Kidney (tissue), 22 donors: ENCODE results near the gene SLC35F6. TPM values are rescaled to one million over a fixed set of nuclear protein-coding genes. Genes with fewer than 3 reads are reported as not detected.

Experiments used
- DNase-seq, 5 donors: peaks; one replicate each; pipeline ENCODE4 v3.0.0-alpha.2; 2013 to 2020
- FAIRE-seq: peaks from 2 replicates; lab custom pipeline; 2012; peaks lifted over from hg19 to GRCh38; lab: Jason Lieb, UNC
- H3K27ac ChIP-seq, 2 donors: one replicate each; pipeline ENCODE4 v1.7.0; 2013; ENCODE audit warnings: low read depth in 2 of 2, low read length in 2 of 2, inconsistent platforms in 1 of 2
- H3K27me3 ChIP-seq: one replicate; pipeline ENCODE4 v1.7.1; 2013; ENCODE audit warnings: low read length, inconsistent platforms; ENCODE audit not compliant: control insufficient read depth, insufficient read depth
- H3K36me3 ChIP-seq, 3 donors: one replicate each; pipeline versions ENCODE4 v1.7.0 to v1.7.1; 2013; ENCODE audit warnings: low read length in 3 of 3, control low read depth in 1 of 3, inconsistent platforms in 1 of 3; ENCODE audit not compliant: insufficient read depth in 3 of 3, control insufficient read depth in 2 of 3
- H3K4me1 ChIP-seq, 3 donors: one replicate each; pipeline versions ENCODE4 v1.7.0 to v1.7.1; 2013; ENCODE audit warnings: low read length in 3 of 3, inconsistent platforms in 1 of 3, low read depth in 1 of 3; ENCODE audit not compliant: control insufficient read depth in 2 of 3, insufficient read depth in 2 of 3
- H3K4me3 ChIP-seq, 3 donors: one replicate each; pipeline versions ENCODE4 v1.7.0 to v1.8.1; 2013; ENCODE audit warnings: low read length in 3 of 3, control low read depth in 1 of 3, inconsistent platforms in 1 of 3
- H3K9ac ChIP-seq, 3 donors: one replicate each; pipeline versions ENCODE4 v1.7.0 to v1.7.1; 2013; ENCODE audit warnings: low read length in 3 of 3, control low read depth in 1 of 3, inconsistent platforms in 1 of 3
- H3K9me3 ChIP-seq, 3 donors: one replicate each; pipeline versions ENCODE4 v1.7.0 to v1.7.1; 2013; ENCODE audit warnings: low read length in 3 of 3, control low read depth in 1 of 3, inconsistent platforms in 1 of 3; ENCODE audit not compliant: control insufficient read depth in 2 of 3, insufficient read depth in 1 of 3
- intact Hi-C: fragments of 100-400 bp; cut with DNase I; formaldehyde crosslinking; loops from one replicate; pipeline ENCODE4 v1.11.1; 2022
- long read RNA-seq, 10 donors: library from polyadenylated mRNA in 1 of 10; unstranded in 1 of 10; transcript quantifications; one replicate each; pipeline ENCODE4 v2.0.0 and lab custom pipeline, GENCODE V29; 2021 to 2026
- polyA plus RNA-seq: library from polyadenylated mRNA; stranded (reverse); fragments of 350-450 nt; fragmentation: Illumina TruSeq; extraction: RNeasy Lipid Tissue Mini Kit (QIAGEN cat#74804); gene quantifications from one replicate; pipeline ENCODE4 v1.2.3, GENCODE V29; 2014; ENCODE audit warnings: low read depth, low replicate concordance; ENCODE audit not compliant: insufficient read depth
- total RNA-seq: library from RNA; stranded (reverse); fragmentation: NEBNext Ultra II Directional; extraction: Animal tissue kit (Norgen Biotek cat#: 25700); gene quantifications from one replicate; pipeline ENCODE4 v1.2.1, GENCODE V29; 2021
- TF ChIP-seq, protein P1 (sequence below): IDR thresholded peaks from 3 replicates; pipeline ENCODE4 v1.5.1; 2012; ENCODE audit warnings: mild to moderate bottlenecking, moderate library complexity, borderline replicate concordance; ENCODE audit not compliant: insufficient read depth; ENCODE audit errors: extremely low read depth
- donor health status: control.
- donor health status: control.
- donor health status: control.
- donor health status: control.
- donor health status: control.
- donor health status: DM: yes; HTN: yes; CAD: no.
- donor health status: Normal renal cell carcinoma (clear cell type).

Gene SLC35F6, protein sequence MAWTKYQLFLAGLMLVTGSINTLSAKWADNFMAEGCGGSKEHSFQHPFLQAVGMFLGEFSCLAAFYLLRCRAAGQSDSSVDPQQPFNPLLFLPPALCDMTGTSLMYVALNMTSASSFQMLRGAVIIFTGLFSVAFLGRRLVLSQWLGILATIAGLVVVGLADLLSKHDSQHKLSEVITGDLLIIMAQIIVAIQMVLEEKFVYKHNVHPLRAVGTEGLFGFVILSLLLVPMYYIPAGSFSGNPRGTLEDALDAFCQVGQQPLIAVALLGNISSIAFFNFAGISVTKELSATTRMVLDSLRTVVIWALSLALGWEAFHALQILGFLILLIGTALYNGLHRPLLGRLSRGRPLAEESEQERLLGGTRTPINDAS
- total RNA-seq: 63.7 TPM
- polyA plus RNA-seq: 43.1 TPM
- long read RNA-seq, donor 1, partial matches to known transcripts: 0 of 1 reads
- long read RNA-seq, donor 1, other reads (novel, unspliced or antisense): 0 of 1 reads
- long read RNA-seq, donor 2, transcript SLC35F6-201 (6 exons, 3,898 nt): major isoform, 6 of 8 reads
- long read RNA-seq, donor 2, partial matches to known transcripts: 0 of 8 reads
- long read RNA-seq, donor 2, other reads (novel, unspliced or antisense): 0 of 8 reads
- long read RNA-seq, donor 3, partial matches to known transcripts: 0 of 4 reads
- long read RNA-seq, donor 3, other reads (novel, unspliced or antisense): 0 of 4 reads
- long read RNA-seq, donor 4, partial matches to known transcripts: 0 of 3 reads
- long read RNA-seq, donor 4, other reads (novel, unspliced or antisense): 0 of 3 reads
- long read RNA-seq, donor 5, partial matches to known transcripts: 0 of 2 reads
- long read RNA-seq, donor 5, other reads (novel, unspliced or antisense): 0 of 2 reads
- long read RNA-seq, donor 6: 0 reads
- long read RNA-seq, donor 7, transcript SLC35F6-201 (6 exons, 3,898 nt): major isoform, 13 of 13 reads
- long read RNA-seq, donor 7, partial matches to known transcripts: 0 of 13 reads
- long read RNA-seq, donor 7, other reads (novel, unspliced or antisense): 0 of 13 reads
- long read RNA-seq, donor 8, partial matches to known transcripts: 0 of 7 reads
- long read RNA-seq, donor 8, other reads (novel, unspliced or antisense): 0 of 7 reads
- long read RNA-seq, donor 9, partial matches to known transcripts: 0 of 1 reads
- long read RNA-seq, donor 9, other reads (novel, unspliced or antisense): 0 of 1 reads
- long read RNA-seq, donor 10, transcript SLC35F6-201 (6 exons, 3,898 nt): major isoform, 5 of 5 reads
- long read RNA-seq, donor 10, partial matches to known transcripts: 0 of 5 reads
- long read RNA-seq, donor 10, other reads (novel, unspliced or antisense): 0 of 5 reads

DNA sequence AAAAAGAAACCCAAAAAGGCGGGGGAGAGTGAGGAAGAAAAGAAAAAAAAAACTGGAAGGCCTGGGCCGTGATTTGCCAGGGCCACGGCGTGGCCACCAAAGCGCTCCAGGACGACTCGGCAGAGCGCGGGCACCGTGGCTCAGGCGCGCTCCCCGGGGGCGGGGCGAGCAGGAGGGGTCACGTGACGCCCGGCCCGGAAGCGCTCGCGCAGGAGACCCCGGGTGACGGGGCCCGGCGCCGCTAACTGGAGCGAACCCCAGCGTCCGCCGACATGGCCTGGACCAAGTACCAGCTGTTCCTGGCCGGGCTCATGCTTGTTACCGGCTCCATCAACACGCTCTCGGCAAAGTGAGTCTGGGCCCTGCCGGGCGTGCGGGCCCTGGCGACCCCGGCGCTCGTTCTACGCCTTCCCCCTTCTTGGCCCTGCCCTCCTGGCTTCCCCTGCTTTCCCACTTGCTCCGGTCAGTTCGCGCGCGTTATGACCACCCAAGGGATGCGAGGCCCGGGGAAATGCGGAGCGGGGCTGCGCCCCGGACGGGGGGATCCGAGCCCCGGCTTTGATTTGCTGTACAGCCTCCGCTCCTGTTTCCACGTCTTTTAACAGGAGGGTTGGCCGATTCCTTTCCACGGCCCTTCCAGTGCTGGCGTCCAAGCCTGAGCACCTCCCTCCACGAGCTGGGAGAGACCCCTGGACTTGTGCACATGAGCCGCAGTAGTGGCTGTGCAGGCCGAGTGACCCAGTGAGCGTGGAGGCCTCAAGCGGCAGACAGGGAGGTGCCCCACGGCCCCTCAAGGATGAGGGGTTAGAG lies at the start of gene SLC35F6:
TSS of gene SLC35F6 (plus strand) at position 207 of the 810 bp plus-strand sequence. CDS start at position 273, 66 bp downstream.
- intact Hi-C loops: no loop called here
- FAIRE-seq (no peak), DNase-seq (peak; percentile 82 to 95 (median 89))
- H3K9me3 ChIP-seq: no peaks in the 10 kb centered on the region
- peaks cover 0 to 14% (median 5%) of the 10 kb centered on the region in 3 donors for H3K4me1 ChIP-seq
- TF ChIP-seq, protein P1, sequence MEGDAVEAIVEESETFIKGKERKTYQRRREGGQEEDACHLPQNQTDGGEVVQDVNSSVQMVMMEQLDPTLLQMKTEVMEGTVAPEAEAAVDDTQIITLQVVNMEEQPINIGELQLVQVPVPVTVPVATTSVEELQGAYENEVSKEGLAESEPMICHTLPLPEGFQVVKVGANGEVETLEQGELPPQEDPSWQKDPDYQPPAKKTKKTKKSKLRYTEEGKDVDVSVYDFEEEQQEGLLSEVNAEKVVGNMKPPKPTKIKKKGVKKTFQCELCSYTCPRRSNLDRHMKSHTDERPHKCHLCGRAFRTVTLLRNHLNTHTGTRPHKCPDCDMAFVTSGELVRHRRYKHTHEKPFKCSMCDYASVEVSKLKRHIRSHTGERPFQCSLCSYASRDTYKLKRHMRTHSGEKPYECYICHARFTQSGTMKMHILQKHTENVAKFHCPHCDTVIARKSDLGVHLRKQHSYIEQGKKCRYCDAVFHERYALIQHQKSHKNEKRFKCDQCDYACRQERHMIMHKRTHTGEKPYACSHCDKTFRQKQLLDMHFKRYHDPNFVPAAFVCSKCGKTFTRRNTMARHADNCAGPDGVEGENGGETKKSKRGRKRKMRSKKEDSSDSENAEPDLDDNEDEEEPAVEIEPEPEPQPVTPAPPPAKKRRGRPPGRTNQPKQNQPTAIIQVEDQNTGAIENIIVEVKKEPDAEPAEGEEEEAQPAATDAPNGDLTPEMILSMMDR: no peak
- H3K27me3 ChIP-seq: no peaks in the 10 kb centered on the region
- peak within 1 kb of the TSS; percentile 79 to 94 (median 87) for H3K4me3 ChIP-seq
- H3K27ac ChIP-seq: peak within 1 kb of the TSS; percentile 82 to 94
- no peaks in the 10 kb centered on the region for H3K36me3 ChIP-seq
- peak within 1 kb of the TSS; percentile 47 to 99 (median 99) for H3K9ac ChIP-seq

DNA sequence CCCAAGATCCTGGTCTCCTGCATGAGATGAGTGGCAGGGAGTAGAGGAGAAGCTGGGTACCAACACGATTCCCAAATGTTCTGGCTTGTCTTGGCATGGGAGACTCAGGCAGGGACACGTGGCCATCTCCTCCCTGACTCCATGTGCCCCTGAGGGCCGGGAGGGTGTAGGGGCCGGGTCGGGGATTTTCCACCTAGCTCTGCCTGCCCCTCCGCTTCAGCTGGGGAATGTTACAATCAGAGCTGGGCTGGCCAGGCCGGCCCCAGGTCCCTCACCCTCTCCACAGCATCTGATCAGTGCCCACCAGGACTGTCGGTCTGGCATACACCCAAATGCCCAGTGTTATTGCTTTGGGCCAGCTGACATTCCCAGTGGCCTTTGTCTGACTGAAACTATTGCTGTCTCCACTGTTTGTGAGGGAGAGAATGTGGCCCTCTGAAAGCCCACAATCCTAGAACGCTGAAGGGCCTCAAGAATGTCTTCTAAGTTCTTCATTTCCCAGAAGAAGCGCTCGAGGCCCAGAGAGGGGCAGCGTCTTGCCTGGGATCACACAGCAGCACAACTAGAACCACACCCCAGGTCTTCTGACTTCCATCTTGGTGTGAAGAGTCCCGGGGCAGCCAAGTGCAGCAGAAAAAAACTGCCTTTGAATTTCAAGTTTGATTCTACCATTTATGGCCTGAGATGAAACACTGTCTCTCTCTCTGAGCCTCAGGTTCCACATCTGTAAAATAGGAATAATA lies 48.4 kb upstream of the SLC35F6 start:
- Histone ChIP-seq H3K36me3 (no peaks in the 10 kb centered on the region), H3K9ac (no peak overlapping the region), H3K4me1 (peaks cover 0 to 7% (median 7%) of the 10 kb centered on the region in 3 donors), H3K9me3 (no peaks in the 10 kb centered on the region), H3K4me3 (no peak overlapping the region), H3K27me3 (no peaks in the 10 kb centered on the region), H3K27ac (no peak overlapping the region)
- peak in 1 of 5 donors; percentile 61 for DNase-seq
- TF ChIP-seq, protein P1: no peak
- intact Hi-C loops: no loop called here
- FAIRE-seq: no peak
